DMS79 treated with DMSO at 0.1 percent for 48 hours (cell line): ENCODE measurements around the gene STK36.

Experiments used
- DNase-seq: peaks from one replicate; lab custom pipeline; 2025; lab: John Stamatoyannopoulos, UW

Gene STK36, protein sequence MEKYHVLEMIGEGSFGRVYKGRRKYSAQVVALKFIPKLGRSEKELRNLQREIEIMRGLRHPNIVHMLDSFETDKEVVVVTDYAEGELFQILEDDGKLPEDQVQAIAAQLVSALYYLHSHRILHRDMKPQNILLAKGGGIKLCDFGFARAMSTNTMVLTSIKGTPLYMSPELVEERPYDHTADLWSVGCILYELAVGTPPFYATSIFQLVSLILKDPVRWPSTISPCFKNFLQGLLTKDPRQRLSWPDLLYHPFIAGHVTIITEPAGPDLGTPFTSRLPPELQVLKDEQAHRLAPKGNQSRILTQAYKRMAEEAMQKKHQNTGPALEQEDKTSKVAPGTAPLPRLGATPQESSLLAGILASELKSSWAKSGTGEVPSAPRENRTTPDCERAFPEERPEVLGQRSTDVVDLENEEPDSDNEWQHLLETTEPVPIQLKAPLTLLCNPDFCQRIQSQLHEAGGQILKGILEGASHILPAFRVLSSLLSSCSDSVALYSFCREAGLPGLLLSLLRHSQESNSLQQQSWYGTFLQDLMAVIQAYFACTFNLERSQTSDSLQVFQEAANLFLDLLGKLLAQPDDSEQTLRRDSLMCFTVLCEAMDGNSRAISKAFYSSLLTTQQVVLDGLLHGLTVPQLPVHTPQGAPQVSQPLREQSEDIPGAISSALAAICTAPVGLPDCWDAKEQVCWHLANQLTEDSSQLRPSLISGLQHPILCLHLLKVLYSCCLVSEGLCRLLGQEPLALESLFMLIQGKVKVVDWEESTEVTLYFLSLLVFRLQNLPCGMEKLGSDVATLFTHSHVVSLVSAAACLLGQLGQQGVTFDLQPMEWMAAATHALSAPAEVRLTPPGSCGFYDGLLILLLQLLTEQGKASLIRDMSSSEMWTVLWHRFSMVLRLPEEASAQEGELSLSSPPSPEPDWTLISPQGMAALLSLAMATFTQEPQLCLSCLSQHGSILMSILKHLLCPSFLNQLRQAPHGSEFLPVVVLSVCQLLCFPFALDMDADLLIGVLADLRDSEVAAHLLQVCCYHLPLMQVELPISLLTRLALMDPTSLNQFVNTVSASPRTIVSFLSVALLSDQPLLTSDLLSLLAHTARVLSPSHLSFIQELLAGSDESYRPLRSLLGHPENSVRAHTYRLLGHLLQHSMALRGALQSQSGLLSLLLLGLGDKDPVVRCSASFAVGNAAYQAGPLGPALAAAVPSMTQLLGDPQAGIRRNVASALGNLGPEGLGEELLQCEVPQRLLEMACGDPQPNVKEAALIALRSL (N-terminal part only)

DNA sequence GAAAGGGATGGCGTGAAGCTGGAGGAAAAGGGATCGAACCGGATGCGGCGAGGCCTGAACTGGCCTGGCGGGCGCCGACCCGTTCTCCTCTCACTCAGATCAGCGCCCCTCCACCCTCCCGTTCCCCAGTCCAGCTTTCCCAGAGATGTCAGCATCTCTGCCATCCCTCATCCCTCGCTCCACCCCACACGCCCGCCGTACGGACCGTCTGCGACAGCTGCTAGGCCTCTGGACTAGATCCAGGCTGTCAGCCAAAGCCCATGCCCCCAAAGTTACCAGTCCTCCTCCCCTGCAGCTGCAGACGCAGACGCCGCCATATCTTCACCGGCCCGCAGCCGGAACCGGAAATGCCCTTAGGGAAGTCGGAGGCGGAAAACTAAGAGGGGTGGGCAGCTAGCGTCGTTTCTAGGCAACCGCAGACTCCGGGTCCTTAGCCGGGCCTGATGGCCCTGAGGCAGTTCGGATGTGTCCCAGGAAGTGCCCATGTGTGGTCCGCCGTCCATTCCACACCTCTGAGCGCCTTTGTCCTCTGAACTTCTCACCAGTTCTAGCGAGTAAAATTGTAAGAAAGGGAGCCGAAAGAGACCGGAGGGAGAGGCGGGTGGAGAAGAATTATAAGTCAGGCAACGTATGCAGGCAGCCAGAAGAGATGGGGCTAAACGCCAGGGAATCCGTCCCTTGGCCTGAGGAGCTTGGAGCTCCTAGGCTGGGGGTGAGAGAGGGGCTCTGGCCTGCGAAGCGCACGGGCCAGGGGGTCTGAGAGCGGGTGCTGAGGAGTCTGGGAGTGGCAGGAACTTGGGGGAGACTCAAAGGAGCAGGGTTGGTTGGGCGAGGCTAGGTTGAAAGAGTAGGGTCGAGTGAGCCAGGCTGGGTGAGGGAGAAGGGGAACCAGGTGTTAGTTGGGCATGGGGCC, at the start of gene STK36, which contains the start of gene RNF25:
Gene STK36, plus strand, starts transcription at position 433 of the 913 bp plus-strand sequence. CDS start 744 bp downstream, outside the sequence.
Gene RNF25, minus strand, starts transcription at position 349 of the 913 bp plus-strand sequence. Its CDS starts 32 bp downstream, at position 317.
- DNase-seq = peak; percentile 86

DNA sequence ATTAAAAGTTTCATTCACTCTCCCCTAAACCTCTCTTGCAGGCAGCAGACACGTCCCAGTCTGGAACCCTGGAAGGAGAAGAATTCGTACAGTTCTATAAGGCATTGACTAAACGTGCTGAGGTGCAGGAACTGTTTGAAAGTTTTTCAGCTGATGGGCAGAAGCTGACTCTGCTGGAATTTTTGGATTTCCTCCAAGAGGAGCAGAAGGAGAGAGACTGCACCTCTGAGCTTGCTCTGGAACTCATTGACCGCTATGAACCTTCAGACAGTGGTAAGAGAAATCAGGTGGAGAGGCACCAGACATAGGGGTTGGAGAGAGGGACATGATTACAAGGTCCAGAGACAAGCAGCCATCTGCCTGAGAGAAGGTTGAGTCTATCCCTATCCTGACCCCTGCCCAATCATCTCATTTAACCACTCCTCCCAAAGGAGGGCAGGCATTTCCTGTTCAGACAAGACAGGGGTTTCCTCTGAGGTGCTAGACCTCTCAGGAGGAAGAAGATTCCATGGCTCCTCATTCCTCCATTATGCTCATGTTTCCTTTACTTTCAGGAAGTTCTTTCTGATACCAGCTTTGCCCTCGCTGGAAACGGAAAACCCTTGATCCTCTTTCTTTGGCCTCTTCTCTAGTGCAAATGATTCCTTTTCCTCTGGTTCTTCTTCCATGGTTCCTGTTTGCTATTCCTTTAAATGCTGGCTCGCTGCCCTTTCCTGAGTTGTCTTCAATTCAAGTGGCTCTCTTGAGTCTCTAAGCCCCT, 49.1 kb upstream of the STK36 start:
- DNase-seq = peak; percentile 20

DNA sequence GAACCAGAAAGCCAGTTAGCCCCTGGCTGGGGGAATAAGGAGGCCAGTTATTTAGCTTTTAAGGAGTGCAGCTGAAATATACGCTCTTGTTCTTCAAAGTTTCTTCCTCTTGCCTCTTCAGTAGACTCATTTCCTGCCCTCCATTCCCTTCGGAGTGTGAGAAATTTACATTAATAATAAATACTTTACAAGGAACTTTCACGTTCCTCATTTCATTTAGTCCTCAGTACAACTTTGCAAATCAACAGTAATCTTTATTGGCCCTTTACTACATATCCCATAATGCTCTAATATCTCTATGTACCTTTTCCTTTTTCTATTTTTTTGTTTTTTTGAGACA, 48.5 kb upstream of the STK36 start:
- DNase-seq = no peak

DNA sequence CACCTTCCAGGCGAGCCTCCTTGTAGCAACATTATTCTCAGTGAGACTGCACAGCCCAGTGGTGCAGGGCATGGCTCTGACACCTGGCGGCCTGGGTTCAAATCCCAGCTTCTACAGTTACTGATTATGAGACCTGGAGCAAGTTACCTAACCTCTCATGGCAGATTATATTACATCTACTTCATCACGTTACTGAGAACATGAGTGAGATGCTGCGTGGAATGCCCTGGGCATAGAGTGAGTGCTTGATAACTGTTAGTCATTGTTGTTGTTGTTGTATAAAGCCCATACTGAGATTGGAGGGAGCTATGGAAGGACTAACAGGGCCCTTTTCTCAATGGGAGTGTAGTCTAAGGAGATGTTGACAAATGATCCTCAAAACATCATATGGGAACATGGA, 45.5 kb upstream of the STK36 start:
- no peak for DNase-seq

DNA sequence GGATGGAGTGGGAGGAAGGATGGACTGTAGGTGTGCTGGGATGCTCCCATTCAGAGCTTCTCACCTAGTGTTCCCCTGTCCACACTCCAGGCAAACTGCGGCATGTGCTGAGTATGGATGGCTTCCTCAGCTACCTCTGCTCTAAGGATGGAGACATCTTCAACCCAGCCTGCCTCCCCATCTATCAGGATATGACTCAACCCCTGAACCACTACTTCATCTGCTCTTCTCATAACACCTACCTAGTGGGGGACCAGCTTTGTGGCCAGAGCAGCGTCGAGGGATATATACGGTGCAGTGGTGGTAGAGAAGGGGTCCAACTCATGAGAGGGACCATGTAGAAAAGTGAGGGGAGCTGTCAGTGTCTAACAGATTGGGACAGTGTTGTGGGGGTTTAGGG, 43.9 kb upstream of the STK36 start:
- no peak for DNase-seq

DNA sequence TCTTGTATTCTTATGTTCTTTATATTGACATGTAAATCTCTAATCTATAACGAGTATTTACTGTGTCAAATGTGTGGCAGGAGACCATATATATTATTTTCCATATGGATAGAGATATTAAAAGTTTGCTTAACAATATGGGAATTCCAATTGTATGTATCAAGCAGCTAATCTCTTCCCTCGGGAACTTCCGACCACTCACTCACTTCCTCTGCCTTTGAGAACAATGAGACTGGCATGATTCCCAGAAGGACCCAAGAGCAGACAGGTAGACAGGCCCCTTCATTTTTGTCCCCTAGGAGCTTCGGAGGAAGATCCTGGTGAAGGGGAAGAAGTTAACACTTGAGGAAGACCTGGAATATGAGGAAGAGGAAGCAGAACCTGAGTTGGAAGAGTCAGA, 40.0 kb upstream of the STK36 start:
- DNase-seq = no peak

DNA sequence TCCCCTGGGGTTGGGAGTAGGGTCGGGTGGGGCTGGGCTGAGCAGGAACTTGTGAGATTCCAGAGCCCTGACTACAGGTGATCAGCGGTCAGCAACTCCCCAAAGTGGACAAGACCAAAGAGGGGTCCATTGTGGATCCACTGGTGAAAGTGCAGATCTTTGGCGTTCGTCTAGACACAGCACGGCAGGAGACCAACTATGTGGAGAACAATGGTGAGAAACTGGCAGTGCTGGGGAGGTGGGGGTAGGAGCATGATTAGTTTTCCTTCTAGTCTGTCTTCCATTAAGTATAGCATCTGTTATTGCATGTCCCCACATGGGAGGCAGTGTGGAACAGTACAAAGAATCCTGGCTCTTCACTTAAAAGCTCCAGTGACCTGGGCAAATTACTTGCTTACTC, 36.2 kb upstream of the STK36 start:
- DNase-seq = no peak

DNA sequence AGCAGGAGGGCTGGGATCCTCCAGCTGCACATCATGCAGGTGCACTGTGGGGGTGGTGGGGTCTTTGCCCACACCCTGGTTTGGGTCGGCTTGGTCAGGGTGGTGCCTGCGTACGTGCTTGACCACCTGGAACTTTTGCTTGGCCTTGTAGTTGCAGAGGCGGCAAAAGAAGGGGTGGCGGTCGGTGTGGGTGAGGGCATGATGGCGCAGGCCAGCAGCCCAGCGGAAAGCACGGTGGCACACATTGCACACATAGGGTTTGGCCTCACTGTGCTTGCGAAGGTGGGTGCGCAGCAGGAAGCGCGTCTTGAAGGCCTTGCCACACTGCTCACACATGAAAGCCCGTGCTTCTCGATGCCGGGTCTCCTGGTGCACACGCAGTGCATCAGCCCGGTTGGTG, 33.5 kb upstream of the STK36 start:
- no peak for DNase-seq

DNA sequence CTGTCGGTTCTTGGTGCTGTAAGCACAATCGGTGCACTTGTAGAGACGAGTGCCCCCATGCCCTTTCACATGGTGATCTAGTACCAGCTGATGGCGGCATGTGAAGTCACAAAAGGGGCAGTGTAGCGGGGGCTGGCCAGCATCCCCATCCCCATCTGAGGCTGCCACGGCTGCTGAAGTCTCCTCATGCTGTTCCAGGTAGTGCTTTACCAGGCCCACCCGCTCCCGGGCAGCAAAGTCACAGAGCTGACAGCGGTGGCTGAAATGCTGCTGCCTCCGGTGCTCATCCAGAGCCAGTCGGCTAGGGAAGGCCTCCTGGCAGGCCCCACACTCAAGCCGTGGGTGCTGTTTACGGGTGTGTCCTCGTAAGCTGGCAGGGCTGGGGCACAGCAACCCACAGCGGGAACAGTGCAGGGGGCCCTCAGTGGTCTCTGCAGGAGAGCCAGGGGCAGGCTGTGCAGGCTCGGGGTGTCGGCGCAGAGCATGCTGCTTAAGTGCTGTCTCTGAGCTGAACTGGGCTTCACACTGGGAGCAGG, 29.7 kb upstream of the STK36 start:
- no peak for DNase-seq

DNA sequence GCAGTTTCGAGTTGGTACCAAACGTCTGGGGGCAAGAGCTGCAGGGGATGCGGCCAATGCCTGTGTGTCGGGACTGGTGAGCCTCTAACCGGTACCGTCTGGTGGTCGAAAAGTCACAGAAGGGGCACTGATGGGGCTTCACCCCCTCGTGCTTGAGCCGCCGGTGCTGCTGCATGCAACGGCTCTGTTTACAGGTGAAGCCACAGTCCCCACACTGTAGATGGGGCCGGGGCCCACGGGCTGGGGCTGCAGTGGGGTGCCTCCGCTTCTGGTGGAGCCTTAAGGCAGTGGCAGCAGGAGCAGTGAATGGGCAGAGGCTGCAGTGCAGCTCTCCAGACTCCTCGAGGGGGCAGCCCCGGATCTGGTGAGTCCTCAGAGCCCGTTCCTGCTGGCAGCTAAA, 29.1 kb upstream of the STK36 start:
- no peak for DNase-seq

DNA sequence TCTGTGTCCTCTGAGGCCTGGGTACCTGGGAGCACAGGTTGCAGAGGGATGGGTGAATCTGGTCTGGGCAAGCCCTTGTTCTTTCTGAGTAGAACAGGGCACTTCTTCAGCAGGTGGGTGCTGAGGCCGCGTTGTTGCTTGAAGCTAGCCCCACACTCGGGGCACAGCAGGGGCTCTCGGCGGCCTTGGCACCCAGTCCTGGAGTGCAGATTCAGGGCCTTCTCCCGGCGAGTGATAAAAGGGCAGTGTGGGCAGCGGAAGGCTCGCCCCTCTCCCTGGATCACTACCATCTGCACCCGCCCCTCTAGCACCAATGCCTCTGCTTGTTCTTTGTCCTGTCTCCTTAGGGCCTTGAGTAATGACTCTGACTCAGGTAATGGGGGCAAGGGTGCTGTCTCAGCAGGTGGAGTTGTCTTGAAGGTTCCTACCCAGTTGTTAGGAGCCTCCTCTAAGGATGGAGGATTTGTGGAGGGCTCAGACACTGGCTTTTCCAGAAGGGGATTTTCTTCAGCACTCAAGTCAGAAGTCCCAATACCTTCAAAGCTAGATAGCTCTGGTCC, 28.1 kb upstream of the STK36 start:
- DNase-seq = no peak

DNA sequence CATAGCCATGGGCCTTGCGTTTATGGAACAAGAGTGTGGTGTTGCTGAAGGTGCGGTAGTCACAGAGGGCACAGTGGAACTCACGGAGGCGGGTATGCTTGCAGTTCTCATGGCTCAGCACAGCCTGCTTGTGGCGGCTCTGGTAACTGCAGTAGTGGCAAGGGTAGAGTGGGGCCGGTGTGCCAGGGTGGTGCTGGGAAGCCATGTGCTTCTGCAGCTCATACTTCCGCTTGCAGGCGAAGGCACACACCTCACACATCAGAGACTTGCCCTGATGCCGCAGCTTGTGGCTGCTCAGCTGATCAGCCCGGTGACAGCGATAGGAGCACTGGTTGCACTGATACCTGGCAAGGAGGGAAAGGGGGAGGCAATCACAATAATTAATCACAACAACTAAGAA, 27.2 kb upstream of the STK36 start:
- DNase-seq = no peak

DNA sequence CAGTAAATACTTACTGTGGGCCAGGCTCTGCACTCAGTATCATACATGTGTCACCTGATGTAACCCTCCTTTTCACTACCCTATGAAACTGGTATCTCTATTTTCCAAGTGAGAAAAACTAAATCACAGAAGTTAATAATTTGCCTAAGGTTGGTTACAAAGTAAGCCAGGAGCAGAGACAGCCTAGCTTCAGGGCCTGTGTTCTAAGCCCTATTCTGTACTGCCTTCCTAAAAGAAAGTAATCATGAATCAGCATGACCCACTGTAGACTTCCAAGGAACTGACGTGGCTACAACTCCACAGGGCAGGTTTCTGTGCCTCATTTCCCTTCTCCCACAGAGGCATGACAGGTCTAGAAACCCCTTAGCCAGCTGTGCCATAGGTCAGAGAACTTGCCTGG, 26.8 kb upstream of the STK36 start:
- DNase-seq = no peak

DNA sequence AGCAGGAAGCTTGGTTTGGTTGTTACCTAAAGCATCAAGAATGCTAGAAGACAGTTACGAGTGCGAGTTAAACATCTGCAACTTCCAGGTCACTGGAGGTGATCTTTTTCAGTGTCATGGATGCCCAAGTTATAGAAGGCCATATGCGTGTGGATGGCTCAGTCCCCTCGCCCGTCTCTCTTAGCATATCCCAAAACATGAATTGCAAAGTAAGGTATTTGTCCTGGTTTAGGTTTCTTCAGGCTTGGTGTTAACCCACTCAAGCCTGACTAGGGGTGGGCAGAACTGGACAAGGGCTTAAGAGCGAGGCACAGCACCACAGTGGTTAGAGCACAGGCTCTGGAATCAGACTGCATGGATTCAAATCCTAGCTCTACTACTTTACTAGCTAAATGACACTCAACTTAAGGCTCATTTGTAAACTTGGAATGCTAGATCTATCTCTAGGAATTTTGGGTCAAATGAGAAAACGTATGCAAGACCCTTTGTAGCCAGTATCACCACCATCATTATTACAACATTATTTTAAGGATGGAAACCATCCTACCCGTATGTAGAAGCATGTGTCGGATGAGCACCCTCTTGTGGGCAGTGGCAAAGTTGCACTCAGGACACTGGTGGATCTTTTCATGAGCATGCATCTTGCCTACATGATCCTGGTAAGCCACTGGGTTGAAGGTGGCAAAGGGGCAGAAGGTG, 23.6 kb upstream of the STK36 start:
- peak; percentile 8 for DNase-seq

DNA sequence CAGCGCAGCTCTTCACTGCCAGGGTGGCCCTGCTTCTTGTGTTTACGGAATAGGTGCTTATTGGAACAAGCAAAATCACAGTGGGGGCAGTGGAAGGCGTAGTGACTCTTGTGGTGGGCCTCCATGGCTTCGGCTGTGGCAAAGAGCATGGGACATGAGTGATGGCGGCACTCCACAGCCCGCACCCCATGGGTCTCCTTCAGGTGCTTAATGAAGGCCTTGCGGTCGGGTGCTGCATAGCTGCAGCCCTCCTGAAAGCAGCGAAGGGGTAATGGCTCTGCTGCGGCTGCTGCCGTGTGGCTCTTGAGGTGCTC, 23.1 kb upstream of the STK36 start:
- no peak for DNase-seq

DNA sequence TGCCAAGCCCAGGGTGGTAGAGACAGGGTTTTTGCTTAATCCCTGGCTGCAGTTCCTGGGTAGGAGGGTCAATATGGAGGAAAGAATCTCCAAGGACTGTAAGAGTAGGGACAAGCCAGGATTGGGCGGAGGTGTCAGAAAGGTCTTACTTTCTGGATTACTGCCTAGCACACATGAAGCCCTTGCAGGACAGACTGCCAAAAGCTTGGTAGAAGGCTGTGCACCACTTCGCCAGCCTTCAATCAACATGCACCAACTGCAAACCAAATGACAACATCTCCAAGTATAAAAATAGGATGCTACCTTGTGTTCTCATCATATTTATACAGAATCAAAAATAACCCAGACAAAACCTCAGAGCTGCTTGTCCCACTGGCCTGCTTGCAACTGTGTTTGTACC, 16.1 kb upstream of the STK36 start:
- no peak for DNase-seq

DNA sequence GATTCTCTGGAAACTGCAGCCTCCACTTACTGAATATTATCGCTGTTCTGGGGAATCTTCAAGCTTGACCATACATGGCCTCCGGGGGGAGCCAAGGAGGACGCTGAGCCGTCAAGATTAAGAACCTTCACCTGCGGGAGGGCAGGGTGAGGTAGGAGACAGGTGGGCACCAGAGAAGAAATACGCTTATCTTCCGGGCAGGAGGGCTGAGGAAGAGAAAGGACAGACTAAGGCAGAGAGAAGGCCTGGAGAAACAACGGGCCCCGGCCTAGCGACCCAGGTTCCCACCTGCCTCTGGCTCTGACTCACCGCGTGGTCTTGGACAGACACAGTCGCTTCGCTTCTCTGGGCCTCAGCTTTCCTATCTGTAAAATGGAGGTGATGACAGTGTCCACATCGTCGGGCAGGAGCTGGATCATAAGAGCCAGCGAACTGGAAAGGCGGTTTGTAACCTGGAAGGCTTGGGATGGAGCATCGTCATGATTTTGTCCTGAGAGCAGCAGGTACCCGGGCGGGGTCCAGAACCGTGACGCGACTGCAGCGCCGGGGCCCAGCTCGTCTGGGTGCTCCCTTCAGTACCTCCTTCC, 13.1 kb upstream of the STK36 start:
- peak; percentile 39 for DNase-seq

DNA sequence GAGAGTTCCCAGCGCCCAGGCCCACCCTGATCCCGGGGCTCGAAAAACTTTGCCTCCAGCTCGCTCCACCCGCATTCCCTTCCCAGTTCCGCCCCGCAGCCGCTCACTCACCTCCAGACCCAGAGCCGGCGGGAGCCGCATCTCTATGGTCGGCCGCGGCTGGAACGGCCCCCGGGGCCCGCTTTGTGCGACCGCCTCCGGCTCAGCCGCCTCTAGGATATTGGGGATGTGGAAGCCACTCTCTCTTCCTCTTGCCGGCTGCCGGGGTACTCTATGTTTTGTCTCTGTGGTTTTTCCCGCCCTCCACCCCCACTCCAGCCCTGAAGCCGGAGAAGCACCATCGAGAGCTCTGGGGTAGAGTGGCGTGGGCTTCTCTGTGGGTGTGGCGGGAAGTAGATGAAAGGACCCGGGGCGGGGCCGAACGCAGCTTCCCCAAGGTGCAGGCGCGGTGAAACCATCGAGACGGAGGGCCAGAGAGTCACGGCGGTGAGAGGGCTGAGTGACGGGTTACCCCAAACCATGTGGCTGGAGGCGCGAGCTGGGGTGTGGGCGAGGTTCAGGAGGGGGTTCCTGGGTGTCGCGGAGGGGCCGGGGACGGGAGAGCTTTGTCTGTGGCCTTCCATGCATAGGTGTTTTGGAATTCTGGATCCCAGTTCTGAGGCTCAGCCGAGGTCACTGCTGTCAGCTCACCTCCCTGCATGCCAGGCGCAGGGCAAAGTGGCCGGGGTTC, 12.5 kb upstream of the STK36 start, which contains the start of the genes BCS1L and ZNF142:
Gene BCS1L, plus strand, starts transcription at position 426 of the 730 bp plus-strand sequence. CDS start 1,305 bp downstream, outside the sequence.
Gene ZNF142, minus strand, starts transcription at position 366 of the 730 bp plus-strand sequence. CDS start 3,194 bp downstream, outside the sequence.
- peak; percentile 90 for DNase-seq
